HepG2 (cell line): ENCODE data around the gene BSG. TPM values are rescaled to one million over a fixed set of nuclear protein-coding genes. Genes with fewer than 3 reads are reported as not detected.

ENCODE experiments used
- CCAR2 ChIP-seq: fragments of 200-400 bp; formaldehyde crosslinking; optimal IDR thresholded peaks from 2 replicates; pipeline ENCODE3; 2018; ENCODE audit warnings: low read depth, mild to moderate bottlenecking, low read length, moderate library complexity
- FOXP1 ChIP-seq, 2 experiments: fragments of 450-650 bp in 1 of 2; IDR thresholded peaks; 2 replicates each; pipeline ENCODE4 v1.6.1; 2017 to 2018; ENCODE audit warnings: antibody characterized with exemption in 1 of 2
- KLF6 ChIP-seq: IDR thresholded peaks from 2 replicates; pipeline ENCODE4 v1.8.0; 2016; ENCODE audit warnings: missing biosample characterization, missing genetic modification reagents
- MED1 ChIP-seq: sonication (generic); formaldehyde crosslinking; IDR thresholded peaks from 2 replicates; pipeline ENCODE4 v1.4.0; 2020; ENCODE audit warnings: missing genetic modification reagents
- NFE2 ChIP-seq: sonication (generic); formaldehyde crosslinking; IDR thresholded peaks from 2 replicates; pipeline ENCODE4 v1.4.0; 2020; ENCODE audit warnings: missing genetic modification reagents
- PCBP1 ChIP-seq: fragments of 200-400 bp; formaldehyde crosslinking; IDR thresholded peaks from 2 replicates; pipeline ENCODE4 v1.6.1; 2017; ENCODE audit warnings: mild to moderate bottlenecking, low read depth, low read length, borderline replicate concordance
- SMC3 ChIP-seq: IDR thresholded peaks from 2 replicates; pipeline ENCODE4 v1.6.1; 2011; ENCODE audit warnings: low read length, improper control_type of control experiment
- SPEN ChIP-seq: sonication (generic); formaldehyde crosslinking; IDR thresholded peaks from 2 replicates; pipeline ENCODE4 v1.5.1; 2020; ENCODE audit warnings: low read depth, mild to moderate bottlenecking, missing genetic modification reagents
- TCF7 ChIP-seq: sonication (generic); IDR thresholded peaks from 2 replicates; pipeline ENCODE4 v1.6.1; 2016; ENCODE audit warnings: antibody characterized with exemption, low read depth
- ZNF451 ChIP-seq: sonication (generic); formaldehyde crosslinking; IDR thresholded peaks from 2 replicates; pipeline ENCODE4 v1.5.0; 2020; ENCODE audit warnings: mild to moderate bottlenecking, missing genetic modification reagents
- polyA plus RNA-seq, 8 experiments: library from polyadenylated mRNA; depleted of rRNA in 3 of 8; stranded (reverse) in 7 of 8; unstranded in 1 of 8; fragments of >200 nt; fragmentation: Illumina TruSeq in 4 of 8; extraction: Trizol in 4 of 8; gene quantifications; 2 replicates each; pipeline versions ENCODE4 v1.2.1 to v1.2.3, GENCODE V29; 2011 to 2016; ENCODE audit warnings: low read depth in 4 of 8, missing spikeins in 1 of 8, mixed read lengths in 1 of 8; ENCODE audit not compliant: insufficient read depth in 1 of 8
- total RNA-seq, 5 experiments: library from RNA; depleted of rRNA; stranded (reverse); fragments of >200 nt; fragmentation: Illumina TruSeq; extraction: Trizol; gene quantifications; 2 replicates each; pipeline ENCODE4 v1.2.3, GENCODE V29; 2016; ENCODE audit warnings: low read depth in 1 of 5
- TF ChIP-seq, protein P1 (sequence below): sonication (generic); formaldehyde crosslinking; conservative IDR thresholded peaks from 2 replicates; pipeline ENCODE4 v1.4.0; 2020; ENCODE audit warnings: missing genetic modification reagents
- TF ChIP-seq, protein P2 (sequence below): sonication (generic); formaldehyde crosslinking; IDR thresholded peaks from 2 replicates; pipeline ENCODE4 v1.4.0; 2020; ENCODE audit warnings: missing genetic modification reagents
- TF ChIP-seq, protein P3 (sequence below): sonication (generic); formaldehyde crosslinking; IDR thresholded peaks from 2 replicates; pipeline ENCODE4 v1.5.0; 2020; ENCODE audit warnings: missing genetic modification reagents
- TF ChIP-seq, protein P4 (sequence below): sonication (generic); formaldehyde crosslinking; IDR thresholded peaks from 2 replicates; pipeline ENCODE4 v1.5.1; 2020; ENCODE audit warnings: mild to moderate bottlenecking, missing genetic modification reagents
- TF ChIP-seq, protein P5 (sequence below): sonication (generic); formaldehyde crosslinking; IDR thresholded peaks from 2 replicates; pipeline ENCODE4 v1.5.1; 2020; ENCODE audit warnings: mild to moderate bottlenecking, moderate library complexity, missing genetic modification reagents
- TF ChIP-seq, protein P6 (sequence below): IDR thresholded peaks from 2 replicates; pipeline ENCODE4 v1.6.1; 2016; ENCODE audit warnings: missing compliant biosample characterization, missing genetic modification reagents, borderline replicate concordance

Gene BSG
- total and polyA plus RNA-seq, 2 of the 13 experiments (the other 11 are each of a cell fraction or from before 2014, with no cell fraction given): 309 to 754 TPM

DNA sequence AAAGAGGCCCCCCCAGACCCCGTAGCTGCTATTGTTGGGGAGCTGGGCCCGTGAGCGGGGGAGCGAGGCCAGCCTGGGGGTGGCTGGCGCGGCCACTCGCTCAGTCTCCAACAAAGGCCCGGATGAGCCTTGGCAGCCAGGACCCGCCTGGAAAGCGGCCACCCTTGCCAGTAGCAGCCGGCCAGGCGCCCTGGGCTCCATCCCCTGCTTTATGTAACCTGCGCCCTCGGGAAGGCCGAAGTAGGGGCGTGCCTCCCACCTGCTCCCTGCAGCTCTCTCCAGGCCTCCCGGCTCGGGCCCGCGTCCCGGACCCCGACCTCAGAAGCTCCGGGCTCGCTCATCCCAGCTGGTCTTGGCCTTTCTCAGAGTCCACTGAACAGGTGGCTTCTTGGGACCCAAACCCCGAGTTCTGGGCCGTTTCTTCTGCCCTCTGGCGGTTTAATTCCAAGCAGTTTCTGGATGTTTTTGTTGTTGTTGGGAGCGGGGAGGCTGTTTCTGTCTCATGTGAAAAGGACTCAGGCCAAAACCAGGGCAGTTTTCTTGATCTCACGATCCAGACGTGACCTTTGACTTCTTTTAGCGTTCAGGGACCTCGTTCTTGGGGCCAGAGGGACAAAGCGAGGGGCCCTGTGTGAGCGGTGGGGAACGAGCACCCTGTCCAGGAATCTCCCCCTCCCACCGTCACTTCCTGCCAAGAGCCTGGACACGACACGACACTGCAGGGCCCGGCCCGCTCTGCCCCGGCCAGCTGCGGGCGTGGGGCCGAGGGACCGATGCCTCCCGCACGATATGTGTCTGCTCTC, 39.6 kb upstream of the BSG start (continued):
- TF ChIP-seq, protein P1, sequence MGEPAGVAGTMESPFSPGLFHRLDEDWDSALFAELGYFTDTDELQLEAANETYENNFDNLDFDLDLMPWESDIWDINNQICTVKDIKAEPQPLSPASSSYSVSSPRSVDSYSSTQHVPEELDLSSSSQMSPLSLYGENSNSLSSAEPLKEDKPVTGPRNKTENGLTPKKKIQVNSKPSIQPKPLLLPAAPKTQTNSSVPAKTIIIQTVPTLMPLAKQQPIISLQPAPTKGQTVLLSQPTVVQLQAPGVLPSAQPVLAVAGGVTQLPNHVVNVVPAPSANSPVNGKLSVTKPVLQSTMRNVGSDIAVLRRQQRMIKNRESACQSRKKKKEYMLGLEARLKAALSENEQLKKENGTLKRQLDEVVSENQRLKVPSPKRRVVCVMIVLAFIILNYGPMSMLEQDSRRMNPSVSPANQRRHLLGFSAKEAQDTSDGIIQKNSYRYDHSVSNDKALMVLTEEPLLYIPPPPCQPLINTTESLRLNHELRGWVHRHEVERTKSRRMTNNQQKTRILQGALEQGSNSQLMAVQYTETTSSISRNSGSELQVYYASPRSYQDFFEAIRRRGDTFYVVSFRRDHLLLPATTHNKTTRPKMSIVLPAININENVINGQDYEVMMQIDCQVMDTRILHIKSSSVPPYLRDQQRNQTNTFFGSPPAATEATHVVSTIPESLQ (CRISPR knock-in tag): no peak
- TF ChIP-seq, protein P2, sequence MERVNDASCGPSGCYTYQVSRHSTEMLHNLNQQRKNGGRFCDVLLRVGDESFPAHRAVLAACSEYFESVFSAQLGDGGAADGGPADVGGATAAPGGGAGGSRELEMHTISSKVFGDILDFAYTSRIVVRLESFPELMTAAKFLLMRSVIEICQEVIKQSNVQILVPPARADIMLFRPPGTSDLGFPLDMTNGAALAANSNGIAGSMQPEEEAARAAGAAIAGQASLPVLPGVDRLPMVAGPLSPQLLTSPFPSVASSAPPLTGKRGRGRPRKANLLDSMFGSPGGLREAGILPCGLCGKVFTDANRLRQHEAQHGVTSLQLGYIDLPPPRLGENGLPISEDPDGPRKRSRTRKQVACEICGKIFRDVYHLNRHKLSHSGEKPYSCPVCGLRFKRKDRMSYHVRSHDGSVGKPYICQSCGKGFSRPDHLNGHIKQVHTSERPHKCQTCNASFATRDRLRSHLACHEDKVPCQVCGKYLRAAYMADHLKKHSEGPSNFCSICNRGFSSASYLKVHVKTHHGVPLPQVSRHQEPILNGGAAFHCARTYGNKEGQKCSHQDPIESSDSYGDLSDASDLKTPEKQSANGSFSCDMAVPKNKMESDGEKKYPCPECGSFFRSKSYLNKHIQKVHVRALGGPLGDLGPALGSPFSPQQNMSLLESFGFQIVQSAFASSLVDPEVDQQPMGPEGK: peak; percentile 81
- TF ChIP-seq, protein P3, sequence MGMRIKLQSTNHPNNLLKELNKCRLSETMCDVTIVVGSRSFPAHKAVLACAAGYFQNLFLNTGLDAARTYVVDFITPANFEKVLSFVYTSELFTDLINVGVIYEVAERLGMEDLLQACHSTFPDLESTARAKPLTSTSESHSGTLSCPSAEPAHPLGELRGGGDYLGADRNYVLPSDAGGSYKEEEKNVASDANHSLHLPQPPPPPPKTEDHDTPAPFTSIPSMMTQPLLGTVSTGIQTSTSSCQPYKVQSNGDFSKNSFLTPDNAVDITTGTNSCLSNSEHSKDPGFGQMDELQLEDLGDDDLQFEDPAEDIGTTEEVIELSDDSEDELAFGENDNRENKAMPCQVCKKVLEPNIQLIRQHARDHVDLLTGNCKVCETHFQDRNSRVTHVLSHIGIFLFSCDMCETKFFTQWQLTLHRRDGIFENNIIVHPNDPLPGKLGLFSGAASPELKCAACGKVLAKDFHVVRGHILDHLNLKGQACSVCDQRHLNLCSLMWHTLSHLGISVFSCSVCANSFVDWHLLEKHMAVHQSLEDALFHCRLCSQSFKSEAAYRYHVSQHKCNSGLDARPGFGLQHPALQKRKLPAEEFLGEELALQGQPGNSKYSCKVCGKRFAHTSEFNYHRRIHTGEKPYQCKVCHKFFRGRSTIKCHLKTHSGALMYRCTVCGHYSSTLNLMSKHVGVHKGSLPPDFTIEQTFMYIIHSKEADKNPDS (CRISPR knock-in tag): no peak
- TF ChIP-seq NFE2 (CRISPR knock-in tag) (no peak), KLF6 (CRISPR knock-in tag) (no peak), SMC3 (peak; percentile 47; the same call in 1 of the 2 replicates), PCBP1 (no peak), CCAR2 (no peak), ZNF451 (CRISPR knock-in tag) (no peak), SPEN (CRISPR knock-in tag) (0 out of 2 replicates have a peak, but pooled peaks have one; percentile 40), MED1 (CRISPR knock-in tag) (no peak), FOXP1 (IDR thresholded peaks at IDR 0.05) (no peak), FOXP1 (CRISPR knock-in tag; IDR thresholded peaks at IDR 0.05) (no peak; the same call in 1 of the 2 replicates), TCF7 (no peak)
- TF ChIP-seq, protein P4, sequence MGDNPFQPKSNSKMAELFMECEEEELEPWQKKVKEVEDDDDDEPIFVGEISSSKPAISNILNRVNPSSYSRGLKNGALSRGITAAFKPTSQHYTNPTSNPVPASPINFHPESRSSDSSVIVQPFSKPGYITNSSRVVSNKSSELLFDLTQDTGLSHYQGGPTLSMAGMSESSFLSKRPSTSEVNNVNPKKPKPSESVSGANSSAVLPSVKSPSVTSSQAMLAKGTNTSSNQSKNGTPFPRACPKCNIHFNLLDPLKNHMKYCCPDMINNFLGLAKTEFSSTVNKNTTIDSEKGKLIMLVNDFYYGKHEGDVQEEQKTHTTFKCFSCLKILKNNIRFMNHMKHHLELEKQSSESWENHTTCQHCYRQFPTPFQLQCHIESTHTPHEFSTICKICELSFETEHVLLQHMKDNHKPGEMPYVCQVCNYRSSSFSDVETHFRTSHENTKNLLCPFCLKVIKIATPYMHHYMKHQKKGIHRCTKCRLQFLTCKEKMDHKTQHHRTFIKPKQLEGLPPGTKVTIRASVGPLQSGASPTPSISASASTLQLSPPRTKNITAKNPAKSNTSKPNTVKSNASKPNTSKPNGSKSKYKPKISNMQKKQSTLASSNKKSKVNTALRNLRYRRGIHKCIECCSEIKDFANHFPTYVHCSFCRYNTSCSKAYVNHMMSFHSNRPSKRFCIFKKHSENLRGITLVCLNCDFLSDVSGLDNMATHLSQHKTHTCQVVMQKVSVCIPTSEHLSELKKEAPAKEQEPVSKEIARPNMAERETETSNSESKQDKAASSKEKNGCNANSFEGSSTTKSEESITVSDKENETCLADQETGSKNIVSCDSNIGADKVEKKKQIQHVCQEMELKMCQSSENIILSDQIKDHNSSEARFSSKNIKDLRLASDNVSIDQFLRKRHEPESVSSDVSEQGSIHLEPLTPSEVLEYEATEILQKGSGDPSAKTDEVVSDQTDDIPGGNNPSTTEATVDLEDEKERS (CRISPR knock-in tag): no peak
- TF ChIP-seq, protein P5, sequence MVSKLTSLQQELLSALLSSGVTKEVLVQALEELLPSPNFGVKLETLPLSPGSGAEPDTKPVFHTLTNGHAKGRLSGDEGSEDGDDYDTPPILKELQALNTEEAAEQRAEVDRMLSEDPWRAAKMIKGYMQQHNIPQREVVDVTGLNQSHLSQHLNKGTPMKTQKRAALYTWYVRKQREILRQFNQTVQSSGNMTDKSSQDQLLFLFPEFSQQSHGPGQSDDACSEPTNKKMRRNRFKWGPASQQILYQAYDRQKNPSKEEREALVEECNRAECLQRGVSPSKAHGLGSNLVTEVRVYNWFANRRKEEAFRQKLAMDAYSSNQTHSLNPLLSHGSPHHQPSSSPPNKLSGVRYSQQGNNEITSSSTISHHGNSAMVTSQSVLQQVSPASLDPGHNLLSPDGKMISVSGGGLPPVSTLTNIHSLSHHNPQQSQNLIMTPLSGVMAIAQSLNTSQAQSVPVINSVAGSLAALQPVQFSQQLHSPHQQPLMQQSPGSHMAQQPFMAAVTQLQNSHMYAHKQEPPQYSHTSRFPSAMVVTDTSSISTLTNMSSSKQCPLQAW (CRISPR knock-in tag): no peak
- TF ChIP-seq, protein P6, sequence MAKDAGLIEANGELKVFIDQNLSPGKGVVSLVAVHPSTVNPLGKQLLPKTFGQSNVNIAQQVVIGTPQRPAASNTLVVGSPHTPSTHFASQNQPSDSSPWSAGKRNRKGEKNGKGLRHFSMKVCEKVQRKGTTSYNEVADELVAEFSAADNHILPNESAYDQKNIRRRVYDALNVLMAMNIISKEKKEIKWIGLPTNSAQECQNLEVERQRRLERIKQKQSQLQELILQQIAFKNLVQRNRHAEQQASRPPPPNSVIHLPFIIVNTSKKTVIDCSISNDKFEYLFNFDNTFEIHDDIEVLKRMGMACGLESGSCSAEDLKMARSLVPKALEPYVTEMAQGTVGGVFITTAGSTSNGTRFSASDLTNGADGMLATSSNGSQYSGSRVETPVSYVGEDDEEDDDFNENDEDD: no peak
